ENCODE data around the gene CLDN18. TPM values are rescaled to one million over a fixed set of nuclear protein-coding genes. Genes with fewer than 3 reads are reported as not detected.

The CLDN18 gene
- total RNA-seq, 2 experiments from 2014 or later, result not detected

GRCh38 chr3:138059261-138059660, 49.3 kb downstream of the CLDN18 start:
- CTCF ChIA-PET, result no interaction called here
- H3K36me3 Mint-ChIP-seq (ENCODE audit: low read depth), result no peaks in the 10 kb centered on the region
- POLR2A ChIA-PET, result no interaction called here
- DNase-seq, result no peak
- no peaks in the 10 kb centered on the region for H3K9me3 Mint-ChIP-seq
- H3K4me3 Mint-ChIP-seq, result no peak overlapping the region
- H3K27ac Mint-ChIP-seq, result no peak overlapping the region
- H3K4me1 Mint-ChIP-seq, result no peaks in the 10 kb centered on the region
- peaks cover 35% of the 10 kb centered on the region for H3K27me3 Mint-ChIP-seq

GRCh38 chr3:138060792-138061191, 50.8 kb downstream of the CLDN18 start:
- no peak overlapping the region for H3K27ac Mint-ChIP-seq
- no peaks in the 10 kb centered on the region for H3K9me3 Mint-ChIP-seq
- no peaks in the 10 kb centered on the region for H3K36me3 Mint-ChIP-seq (ENCODE audit: low read depth)
- DNase-seq, result no peak
- peaks cover 31% of the 10 kb centered on the region for H3K27me3 Mint-ChIP-seq
- no peak overlapping the region for H3K4me3 Mint-ChIP-seq
- POLR2A ChIA-PET, result no interaction called here
- H3K4me1 Mint-ChIP-seq, result peaks cover 9% of the 10 kb centered on the region
- CTCF ChIA-PET, result interaction anchor here (1.2 to 1.5 kb wide), 2 partner anchors 9 to 10 kb away, joined by 3 to 5 read pairs; no protein-coding TSS in a partner anchor

DNA sequence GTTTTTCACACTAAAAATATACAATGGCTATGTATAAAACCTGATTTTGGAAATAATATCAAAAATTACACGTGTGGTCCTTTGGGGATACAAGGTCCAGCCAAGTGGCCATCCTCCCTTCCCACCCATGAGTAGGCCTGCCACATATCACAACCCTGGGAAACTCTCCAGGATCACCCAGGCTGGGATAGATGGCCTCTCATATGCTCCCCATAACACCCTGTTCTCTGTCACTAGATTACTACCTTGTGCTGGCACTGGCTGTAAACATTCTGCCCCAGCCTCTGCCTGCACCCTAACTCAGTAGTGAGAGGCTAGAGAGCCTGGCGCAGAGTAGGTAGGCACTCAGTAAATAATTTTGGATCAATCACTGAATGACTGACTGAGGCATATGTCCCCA, 52.1 kb downstream of the CLDN18 start:
- peaks cover 20% of the 10 kb centered on the region for H3K4me1 Mint-ChIP-seq
- H3K36me3 Mint-ChIP-seq (ENCODE audit: low read depth), result no peaks in the 10 kb centered on the region
- no peak overlapping the region for H3K4me3 Mint-ChIP-seq
- no peaks in the 10 kb centered on the region for H3K9me3 Mint-ChIP-seq
- POLR2A ChIA-PET, result no interaction called here
- H3K27me3 Mint-ChIP-seq, result peaks cover 26% of the 10 kb centered on the region
- CTCF ChIA-PET, result interaction anchor here (1.2 kb wide), 1 partner anchor 9 kb away, joined by 3 read pairs; no protein-coding TSS in a partner anchor
- no peak for DNase-seq
- H3K27ac Mint-ChIP-seq, result no peak overlapping the region

DNA sequence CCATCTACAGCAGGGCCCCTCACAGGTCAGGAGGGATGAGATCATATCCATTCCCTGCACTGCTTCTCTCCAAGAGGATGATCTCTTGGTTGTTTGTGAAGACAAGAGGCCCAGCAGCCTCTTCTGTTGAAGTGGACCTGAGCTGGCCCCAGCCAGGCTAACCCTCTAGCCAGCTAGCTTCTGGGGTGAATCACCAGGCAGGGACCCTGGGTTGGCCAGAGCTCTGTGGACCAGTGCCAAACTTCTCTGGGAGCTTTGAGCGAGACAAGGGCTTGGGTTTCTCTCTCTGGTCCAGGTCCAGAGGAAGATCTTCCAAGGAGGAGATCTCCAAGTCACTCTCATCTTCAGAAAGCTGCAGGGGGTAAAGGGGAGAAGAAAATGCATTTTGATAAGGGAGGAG, 52.7 kb downstream of the CLDN18 start:
- no peak for DNase-seq
- peaks cover 22% of the 10 kb centered on the region for H3K27me3 Mint-ChIP-seq
- H3K36me3 Mint-ChIP-seq (ENCODE audit: low read depth), result no peaks in the 10 kb centered on the region
- H3K9me3 Mint-ChIP-seq, result no peaks in the 10 kb centered on the region
- H3K4me3 Mint-ChIP-seq, result no peak overlapping the region
- H3K27ac Mint-ChIP-seq, result no peak overlapping the region
- CTCF ChIA-PET, result no interaction called here
- POLR2A ChIA-PET, result no interaction called here
- H3K4me1 Mint-ChIP-seq, result peaks cover 21% of the 10 kb centered on the region

DNA sequence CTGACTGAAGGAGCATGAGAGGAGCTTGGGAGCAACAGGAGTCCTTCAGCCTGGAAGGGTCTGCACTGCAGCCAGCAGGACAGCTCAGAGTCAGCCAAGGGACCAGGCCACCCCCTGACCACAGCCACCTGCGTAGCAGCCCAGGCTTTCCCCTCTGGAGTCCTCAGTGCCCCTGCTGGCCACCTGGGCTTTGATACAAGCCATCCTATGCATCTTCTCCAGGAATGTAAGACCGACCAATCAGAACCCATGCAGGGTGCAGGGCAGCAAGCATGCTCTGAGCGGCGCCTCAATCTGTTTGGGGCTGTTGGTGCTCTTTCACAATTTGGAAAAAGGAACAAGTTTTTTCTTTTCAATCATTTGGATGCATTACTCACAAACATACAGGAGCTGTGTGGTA, 53.5 kb downstream of the CLDN18 start:
- Mint-ChIP-seq H3K27me3 (peaks cover 20% of the 10 kb centered on the region), H3K27ac (no peak overlapping the region), H3K4me3 (no peak overlapping the region), H3K4me1 (peaks cover 21% of the 10 kb centered on the region), H3K36me3 (ENCODE audit: low read depth) (no peaks in the 10 kb centered on the region), H3K9me3 (no peaks in the 10 kb centered on the region)
- DNase-seq, result no peak
- ChIA-PET POLR2A (no interaction called here), CTCF (no interaction called here)

DNA sequence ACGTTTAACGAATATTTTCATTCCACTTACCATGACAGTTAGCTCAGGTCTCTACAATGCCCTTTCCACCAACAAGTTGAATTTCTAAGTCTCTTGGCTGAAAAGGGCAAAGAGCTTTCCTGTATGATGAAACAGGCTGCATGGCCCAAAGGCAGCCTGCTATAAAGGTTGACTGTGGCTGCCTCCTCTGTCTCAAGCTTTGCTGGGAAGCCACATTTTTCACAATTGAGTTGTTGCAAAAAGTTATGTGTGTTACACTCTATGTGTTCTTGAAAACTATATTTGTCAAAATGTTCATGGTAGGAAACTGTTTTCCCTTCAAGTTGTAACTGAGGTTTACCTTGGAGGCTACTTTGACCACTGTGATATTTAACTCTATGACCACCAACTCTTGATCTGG, 56.0 kb downstream of the CLDN18 start:
- no peak for DNase-seq
- Mint-ChIP-seq H3K27ac (peak overlapping the region; percentile 25), H3K27me3 (peaks cover 34% of the 10 kb centered on the region), H3K4me1 (peaks cover 21% of the 10 kb centered on the region), H3K4me3 (no peak overlapping the region), H3K36me3 (ENCODE audit: low read depth) (no peaks in the 10 kb centered on the region), H3K9me3 (no peaks in the 10 kb centered on the region)
- POLR2A ChIA-PET, result interaction anchor here (2.1 kb wide), 1 partner anchor 13 kb away, joined by 5 read pairs; no protein-coding TSS in a partner anchor
- CTCF ChIA-PET, result interaction anchor here (1.4 to 4.5 kb wide), 3 partner anchors 16 to 52 kb away, joined by 3 to 51 read pairs (median 3); partner anchors contain the start of gene DZIP1L

- peak; percentile 42 for DNase-seq
- no peaks in the 10 kb centered on the region for H3K36me3 Mint-ChIP-seq (ENCODE audit: low read depth)
- peak overlapping the region; percentile 27 for H3K27ac Mint-ChIP-seq
- peaks cover 37% of the 10 kb centered on the region for H3K27me3 Mint-ChIP-seq
- ChIA-PET POLR2A (interaction anchor here (0.7 to 2.1 kb wide), 2 partner anchors 14 to 55 kb away, joined by 3 to 5 read pairs; no protein-coding TSS in a partner anchor), CTCF (interaction anchor here (1.3 to 4.5 kb wide), 5 partner anchors 9 to 52 kb away, joined by 3 to 51 read pairs (median 3); partner anchors contain the start of gene DZIP1L)
- H3K9me3 Mint-ChIP-seq, result no peaks in the 10 kb centered on the region
- no peak overlapping the region for H3K4me3 Mint-ChIP-seq
- H3K4me1 Mint-ChIP-seq, result peaks cover 21% of the 10 kb centered on the region
Measured at GRCh38 chr3:138066383-138066782, 56.4 kb downstream of the CLDN18 start.

GRCh38 chr3:138066972-138067371, 57.0 kb downstream of the CLDN18 start:
- peaks cover 21% of the 10 kb centered on the region for H3K4me1 Mint-ChIP-seq
- H3K27ac Mint-ChIP-seq, result no peak overlapping the region
- no peak overlapping the region for H3K4me3 Mint-ChIP-seq
- H3K27me3 Mint-ChIP-seq, result peaks cover 37% of the 10 kb centered on the region
- ChIA-PET CTCF (interaction anchor here (0.9 to 4.5 kb wide), 5 partner anchors 9 to 51 kb away, joined by 3 to 51 read pairs (median 4); partner anchors contain the start of gene DZIP1L), POLR2A (interaction anchor here (0.7 to 2.1 kb wide), 3 partner anchors 14 to 55 kb away, joined by 3 to 5 read pairs (median 3); no protein-coding TSS in a partner anchor)
- no peaks in the 10 kb centered on the region for H3K36me3 Mint-ChIP-seq (ENCODE audit: low read depth)
- H3K9me3 Mint-ChIP-seq, result no peaks in the 10 kb centered on the region
- DNase-seq, result no peak

DNA sequence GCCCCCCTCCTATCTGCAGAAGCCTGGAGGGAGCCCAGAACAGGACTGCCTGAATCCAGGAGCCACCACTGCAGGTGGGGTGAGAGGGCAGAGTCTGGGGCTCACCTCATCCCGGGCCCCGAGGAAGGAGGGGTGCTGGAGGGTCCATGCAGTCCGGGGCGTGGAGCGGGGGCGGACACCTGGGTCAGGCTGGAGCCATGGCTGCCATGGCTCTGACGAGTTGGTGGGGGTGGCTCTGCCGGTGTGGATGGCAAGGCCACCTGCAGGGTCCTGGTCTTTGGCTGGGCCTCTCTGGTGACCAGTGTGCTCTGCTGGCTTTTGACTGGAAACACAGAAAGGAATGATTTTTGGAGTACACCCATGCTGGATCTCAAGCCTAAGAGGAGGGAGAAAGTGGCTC, 58.1 kb downstream of the CLDN18 start:
- CTCF ChIA-PET, result interaction anchor here (1.5 to 4.5 kb wide), 2 partner anchors 14 to 50 kb away, joined by 4 to 51 read pairs; partner anchors contain the start of gene DZIP1L
- DNase-seq, result no peak
- no peak overlapping the region for H3K27ac Mint-ChIP-seq
- H3K9me3 Mint-ChIP-seq, result no peaks in the 10 kb centered on the region
- peaks cover 33% of the 10 kb centered on the region for H3K27me3 Mint-ChIP-seq
- H3K4me3 Mint-ChIP-seq, result no peak overlapping the region
- POLR2A ChIA-PET, result interaction anchor here (1.1 kb wide), 1 partner anchor 15 kb away, joined by 3 read pairs; no protein-coding TSS in a partner anchor
- H3K36me3 Mint-ChIP-seq (ENCODE audit: low read depth), result no peaks in the 10 kb centered on the region
- H3K4me1 Mint-ChIP-seq, result peaks cover 21% of the 10 kb centered on the region

DNA sequence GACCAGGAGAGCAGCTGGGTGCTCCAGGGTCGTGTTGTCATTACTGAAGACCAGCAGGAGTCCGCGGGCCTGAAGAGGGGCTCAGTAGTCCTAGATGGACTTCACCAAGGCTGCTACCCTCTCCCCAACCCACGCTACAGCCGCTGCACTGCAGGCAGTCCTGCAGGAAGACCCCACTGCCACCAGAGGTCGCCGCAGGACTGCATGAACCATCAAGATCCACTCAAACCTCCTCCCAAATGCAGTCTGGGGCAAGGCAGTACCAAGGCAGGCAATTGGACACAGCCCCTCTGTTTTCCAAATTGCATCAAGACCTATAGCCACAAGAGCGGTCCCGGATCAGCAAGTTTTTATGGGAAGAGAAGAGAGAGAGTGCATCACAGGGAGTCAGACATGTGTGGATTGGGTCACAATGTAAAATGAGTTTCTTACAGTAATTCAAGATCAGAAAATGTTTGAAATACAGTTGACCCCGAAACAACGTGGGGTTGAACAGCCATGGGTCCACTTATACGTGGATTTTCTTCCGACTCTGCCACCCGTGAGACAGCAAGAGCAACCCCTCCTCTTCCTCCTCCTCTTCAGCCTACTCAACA, 58.7 kb downstream of the CLDN18 start:
- H3K9me3 Mint-ChIP-seq, result no peaks in the 10 kb centered on the region
- H3K27ac Mint-ChIP-seq, result no peak overlapping the region
- no peak overlapping the region for H3K4me3 Mint-ChIP-seq
- no peaks in the 10 kb centered on the region for H3K36me3 Mint-ChIP-seq (ENCODE audit: low read depth)
- ChIA-PET CTCF (interaction anchor here (1.0 to 4.5 kb wide), 6 partner anchors 11 to 49 kb away, joined by 3 to 57 read pairs (median 12); partner anchors contain the start of gene DZIP1L), POLR2A (no interaction called here)
- H3K27me3 Mint-ChIP-seq, result peaks cover 36% of the 10 kb centered on the region
- DNase-seq, result peak; percentile 79
- H3K4me1 Mint-ChIP-seq, result peaks cover 21% of the 10 kb centered on the region

DNA sequence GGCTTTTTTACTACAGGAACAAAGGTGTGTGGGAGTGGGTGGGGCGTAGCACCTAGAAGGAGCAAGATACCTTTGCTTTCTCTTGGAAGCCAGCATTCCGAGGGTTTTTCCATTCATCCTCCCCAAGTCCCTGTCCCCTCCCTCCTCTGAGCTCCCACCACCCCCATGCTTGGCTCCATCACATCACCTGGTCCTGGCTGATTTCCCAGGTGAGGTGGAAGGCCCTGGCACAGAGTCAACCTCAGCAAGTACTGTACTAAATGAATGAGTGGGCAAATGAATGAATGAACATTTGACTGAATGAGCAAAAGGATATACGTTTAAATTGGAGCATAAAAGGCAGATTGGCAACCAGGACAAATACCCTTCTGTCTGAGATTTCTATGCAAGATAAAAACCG, 60.0 kb downstream of the CLDN18 start:
- POLR2A ChIA-PET, result no interaction called here
- no peak overlapping the region for H3K27ac Mint-ChIP-seq
- H3K4me1 Mint-ChIP-seq, result peaks cover 19% of the 10 kb centered on the region
- peaks cover 36% of the 10 kb centered on the region for H3K27me3 Mint-ChIP-seq
- CTCF ChIA-PET, result interaction anchor here (0.9 to 3.9 kb wide), 6 partner anchors 10 to 48 kb away, joined by 3 to 57 read pairs (median 6); partner anchors contain the start of gene DZIP1L
- H3K4me3 Mint-ChIP-seq, result no peak overlapping the region
- no peak for DNase-seq
- no peaks in the 10 kb centered on the region for H3K9me3 Mint-ChIP-seq
- H3K36me3 Mint-ChIP-seq (ENCODE audit: low read depth), result no peaks in the 10 kb centered on the region

GRCh38 chr3:138072796-138073195, 62.8 kb downstream of the CLDN18 start:
- Mint-ChIP-seq H3K36me3 (ENCODE audit: low read depth) (no peaks in the 10 kb centered on the region), H3K4me3 (no peak overlapping the region), H3K9me3 (no peaks in the 10 kb centered on the region), H3K4me1 (no peaks in the 10 kb centered on the region), H3K27me3 (peaks cover 48% of the 10 kb centered on the region), H3K27ac (no peak overlapping the region)
- CTCF ChIA-PET, result interaction anchor here (0.6 to 1.8 kb wide), 2 partner anchors 45 to 264 kb away, joined by 4 to 9 read pairs; no protein-coding TSS in a partner anchor
- POLR2A ChIA-PET, result no interaction called here
- no peak for DNase-seq

DNA sequence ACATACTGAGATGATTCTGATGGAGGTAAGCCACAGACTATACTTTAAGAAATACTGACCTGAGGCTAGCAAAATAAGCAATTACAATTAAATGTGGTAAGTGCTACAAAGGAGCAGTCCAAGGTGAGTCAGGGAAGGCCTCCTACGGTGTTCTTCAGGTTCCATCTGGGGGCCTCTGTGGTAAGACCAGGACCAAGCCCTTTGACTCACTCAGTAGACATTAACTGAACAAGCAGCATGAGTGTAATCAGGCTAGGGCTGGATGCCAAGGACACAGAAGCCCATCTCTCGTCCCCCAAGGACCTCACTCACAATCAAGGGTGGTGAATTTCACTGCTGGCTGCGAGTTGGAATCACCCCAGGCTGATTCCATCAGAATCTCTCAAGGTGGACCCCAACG, 68.1 kb downstream of the CLDN18 start:
- H3K36me3 Mint-ChIP-seq (ENCODE audit: low read depth), result no peaks in the 10 kb centered on the region
- DNase-seq, result no peak
- peaks cover 22% of the 10 kb centered on the region for H3K4me1 Mint-ChIP-seq
- ChIA-PET POLR2A (no interaction called here), CTCF (interaction anchor here (1.5 kb wide), 1 partner anchor 40 kb away, joined by 5 read pairs; no protein-coding TSS in a partner anchor)
- no peaks in the 10 kb centered on the region for H3K9me3 Mint-ChIP-seq
- H3K27me3 Mint-ChIP-seq, result peaks cover 32% of the 10 kb centered on the region
- H3K27ac Mint-ChIP-seq, result no peak overlapping the region
- H3K4me3 Mint-ChIP-seq, result no peak overlapping the region
